Osteocyte (in vitro differentiated cells): ENCODE data around the gene CXCR5. TPM values are rescaled to one million over a fixed set of nuclear protein-coding genes. Genes with fewer than 3 reads are reported as not detected.

Source experiments
- DNase-seq: peaks from one replicate; pipeline ENCODE4 v3.0.0; 2021; ENCODE audit warnings: mixed read lengths; ENCODE audit not compliant: unreplicated experiment; ENCODE audit errors: extremely low spot score
- H3K27ac Mint-ChIP-seq: one replicate; pipeline ENCODE4 v1.8.0; 2021; ENCODE audit warnings: mild to moderate bottlenecking, mixed read lengths; ENCODE audit not compliant: unreplicated experiment
- H3K27me3 Mint-ChIP-seq: one replicate; pipeline ENCODE4 v1.8.0; 2021; ENCODE audit warnings: mixed read lengths; ENCODE audit not compliant: unreplicated experiment
- H3K36me3 Mint-ChIP-seq: one replicate; pipeline ENCODE4 v1.8.0; 2021; ENCODE audit warnings: mixed read lengths; ENCODE audit not compliant: unreplicated experiment
- H3K4me1 Mint-ChIP-seq: one replicate; pipeline ENCODE4 v1.8.0; 2021; ENCODE audit warnings: mixed read lengths; ENCODE audit not compliant: unreplicated experiment
- H3K4me3 Mint-ChIP-seq: one replicate; pipeline ENCODE4 v1.8.0; 2021; ENCODE audit warnings: mild to moderate bottlenecking, moderate library complexity, mixed read lengths; ENCODE audit not compliant: unreplicated experiment
- H3K9me3 Mint-ChIP-seq: one replicate; pipeline ENCODE4 v1.8.0; 2021; ENCODE audit warnings: mixed read lengths; ENCODE audit not compliant: unreplicated experiment
- CTCF ChIP-seq: fragments of 200-600 bp; sonication (generic); IDR thresholded peaks from 2 replicates; pipeline ENCODE4 v1.5.0; 2021; ENCODE audit warnings: antibody characterized with exemption, mild to moderate bottlenecking, moderate library complexity
- total RNA-seq: library from RNA; stranded (reverse); gene quantifications from 2 replicates; pipeline ENCODE4 v1.2.1, GENCODE V29; 2021

The CXCR5 gene
- total RNA-seq, 1 donor from 2014 or later, result not detected

GRCh38 chr11:118899296-118899688, 15.6 kb downstream of the CXCR5 start:
- Mint-ChIP-seq H3K4me3 (no peak overlapping the region), H3K36me3 (peaks cover 31% of the 10 kb centered on the region), H3K27ac (no peak overlapping the region), H3K9me3 (no peaks in the 10 kb centered on the region), H3K4me1 (peaks cover 13% of the 10 kb centered on the region), H3K27me3 (no peaks in the 10 kb centered on the region)
- TF ChIP-seq CTCF, result no peak
- DNase-seq, result no peak

GRCh38 chr11:118899706-118900360, 16.1 kb downstream of the CXCR5 start:
- Mint-ChIP-seq H3K9me3 (no peaks in the 10 kb centered on the region), H3K36me3 (peaks cover 30% of the 10 kb centered on the region), H3K4me1 (peaks cover 13% of the 10 kb centered on the region), H3K27me3 (no peaks in the 10 kb centered on the region), H3K4me3 (no peak overlapping the region), H3K27ac (no peak overlapping the region)
- no peak for TF ChIP-seq CTCF
- no peak for DNase-seq

- Mint-ChIP-seq H3K27ac (no peak overlapping the region), H3K27me3 (no peaks in the 10 kb centered on the region), H3K4me1 (peaks cover 13% of the 10 kb centered on the region), H3K36me3 (peaks cover 26% of the 10 kb centered on the region), H3K4me3 (no peak overlapping the region), H3K9me3 (no peaks in the 10 kb centered on the region)
- DNase-seq, result no peak
- TF ChIP-seq CTCF, result no peak
Observed at GRCh38 chr11:118900535-118901384, 17.1 kb downstream of the CXCR5 start.

- Mint-ChIP-seq H3K4me3 (no peak overlapping the region), H3K36me3 (peaks cover 26% of the 10 kb centered on the region), H3K27ac (no peak overlapping the region), H3K9me3 (no peaks in the 10 kb centered on the region), H3K27me3 (no peaks in the 10 kb centered on the region), H3K4me1 (peaks cover 11% of the 10 kb centered on the region)
- no peak for DNase-seq
- TF ChIP-seq CTCF, result no peak
Observed at GRCh38 chr11:118901494-118902335, 18.0 kb downstream of the CXCR5 start.
